ENCODE measurements around the gene DDA1. TPM values are rescaled to one million over a fixed set of nuclear protein-coding genes. Genes with fewer than 3 reads are reported as not detected.
A peak's percentile ranks its signal among the peaks of the same experiment; 100 is the strongest.

Gene DDA1
- total and polyA plus RNA-seq, 10 of the 15 experiments (the other 5 are each of a cell fraction or from before 2014, with no cell fraction given), result 0.76 to 71.0 (median 39.4) TPM

- TF ChIP-seq CEBPZ (IDR thresholded peaks at IDR 0.05; ENCODE audit: low read depth, low read length) (no peak), IKZF2 (IDR thresholded peaks at IDR 0.05) (peak; percentile 22 to 32; a peak in 3 of 4 replicates), ZBTB4 (CRISPR knock-in tag; IDR thresholded peaks at IDR 0.05) (no peak), IRF4 (IDR thresholded peaks at IDR 0.05; ENCODE audit: low read depth, low read length) (0 out of 2 replicates have a peak, but pooled peaks have one; percentile 14), HDGF (IDR thresholded peaks at IDR 0.05) (0 out of 2 replicates have a peak, but pooled peaks have one; percentile 16), CHD1 (IDR thresholded peaks at IDR 0.05; ENCODE audit: low read depth, low read length) (no peak), SUPT20H (IDR thresholded peaks at IDR 0.05; ENCODE audit: borderline replicate concordance, control insufficient read depth, low read depth, low read length) (no peak), NRF1 (conservative IDR thresholded peaks at IDR 0.05; ENCODE audit: low read depth, low read length) (0 out of 2 replicates have a peak, but pooled peaks have one; percentile 15), RUNX3 (IDR thresholded peaks at IDR 0.05; ENCODE audit: low read length) (peak; percentile 23; the same call in 1 of the 2 replicates), NR2F1 (conservative IDR thresholded peaks at IDR 0.05) (peak; percentile 65), CBX5 (IDR thresholded peaks at IDR 0.05; ENCODE audit: low read depth) (no peak), ASH2L (IDR thresholded peaks at IDR 0.05; ENCODE audit: borderline replicate concordance, low read depth) (0 out of 2 replicates have a peak, but pooled peaks have one; percentile 34), YY1 (IDR thresholded peaks at IDR 0.05; ENCODE audit: low read depth, low read length) (0 out of 2 replicates have a peak, but pooled peaks have one; percentile 64), RELA (IDR thresholded peaks at IDR 0.05; ENCODE audit: borderline replicate concordance, partially characterized antibody) (peak; percentile 25), SMC3 (IDR thresholded peaks at IDR 0.05; ENCODE audit: borderline replicate concordance, low read length) (peak; percentile 80), MXI1 (IDR thresholded peaks at IDR 0.05; ENCODE audit: low read depth, low read length) (peak; percentile 47; the same call in 1 of the 2 replicates), EED (IDR thresholded peaks at IDR 0.05; ENCODE audit: low read depth) (peak; percentile 26; the same call in 1 of the 2 replicates), IKZF1 (conservative IDR thresholded peaks at IDR 0.05) (peak; percentile 78), RB1 (IDR thresholded peaks at IDR 0.05; ENCODE audit: borderline replicate concordance) (peak; percentile 90; the same call in 1 of the 2 replicates), TCF7 (IDR thresholded peaks at IDR 0.05; ENCODE audit: borderline replicate concordance) (no peak), STAT1 (conservative IDR thresholded peaks at IDR 0.05) (0 out of 2 replicates have a peak, but pooled peaks have one; percentile 46), ATF3 (IDR thresholded peaks at IDR 0.05; ENCODE audit: borderline replicate concordance, extremely low read depth, low read depth, low read length) (no peak), ZNF622 (IDR thresholded peaks at IDR 0.05) (no peak), SMARCA5 (IDR thresholded peaks at IDR 0.05) (peak; percentile 92; the same call in 1 of the 2 replicates), SP1 (IDR thresholded peaks at IDR 0.05; ENCODE audit: low read depth, low read length) (peak; percentile 25), DPF2 (IDR thresholded peaks at IDR 0.05) (peak; percentile 38)
Observed at GRCh38 chr19:17282488-17283125, 26.8 kb upstream of the DDA1 start (continued).

Data from GM12878 (cell line).